ENCODE data around the gene ITM2B. TPM values are rescaled to one million over a fixed set of nuclear protein-coding genes. Genes with fewer than 3 reads are reported as not detected.

ITM2B gene
- total and polyA plus RNA-seq, 2 experiments from 2014 or later, result 139 to 318 TPM

- Histone ChIP-seq H3F3A (replicated peaks; ENCODE audit: low read depth) (no peaks in the 10 kb centered on the region), H3K27ac (ENCODE audit: low read depth) (no peak overlapping the region), H3K4me1 (ENCODE audit: insufficient read depth) (peaks cover 6% of the 10 kb centered on the region; the same call in 1 of the 2 replicates), H3K4me2 (no peak overlapping the region), H3K36me3 (ENCODE audit: insufficient read depth) (no peaks in the 10 kb centered on the region), H3K27me3 (ENCODE audit: insufficient read depth) (no peaks in the 10 kb centered on the region), H3K4me3 (no peak overlapping the region), H2AFZ (no peak overlapping the region), H3K9me2 (ENCODE audit: insufficient read depth) (no peaks in the 10 kb centered on the region), H3K79me2 (replicated peaks; ENCODE audit: insufficient read depth) (no peaks in the 10 kb centered on the region), H4K20me1 (replicated peaks; ENCODE audit: insufficient read depth) (no peaks in the 10 kb centered on the region)
- peaks cover 26% of the 10 kb centered on the region; the same call in 2 of the 3 replicates for H3K4me1 Mint-ChIP-seq
- no peaks in the 10 kb centered on the region for H3K9me3 Mint-ChIP-seq
- peaks cover 4% of the 10 kb centered on the region for H3K27me3 Mint-ChIP-seq (ENCODE audit: insufficient read depth, low read depth, poor library complexity)
- TF ChIP-seq NANOG (IDR thresholded peaks at IDR 0.05; ENCODE audit: borderline replicate concordance), result no peak
- no peak for TF ChIP-seq ZNF114 (CRISPR knock-in tag; IDR thresholded peaks at IDR 0.05)
- TF ChIP-seq CTCF (conservative IDR thresholded peaks at IDR 0.05; ENCODE audit: low read depth in 2 of 2), result no peak
- TF ChIP-seq POLR2AphosphoS5 (IDR thresholded peaks at IDR 0.05; ENCODE audit: low read depth), result no peak
- TF ChIP-seq REST (IDR thresholded peaks at IDR 0.05; ENCODE audit: unreplicated experiment), result no peak
- TF ChIP-seq STAT1 (IDR thresholded peaks at IDR 0.05; ENCODE audit: unreplicated experiment), result no peak
- TF ChIP-seq EZH2phosphoT487 (IDR thresholded peaks at IDR 0.05; ENCODE audit: unreplicated experiment), result no peak
- no peak for TF ChIP-seq JUNB (IDR thresholded peaks at IDR 0.05; ENCODE audit: unreplicated experiment)
- no peak for TF ChIP-seq ZNF331 (CRISPR knock-in tag; IDR thresholded peaks at IDR 0.05; ENCODE audit: low read depth)
- no peak for TF ChIP-seq ETS1 (IDR thresholded peaks at IDR 0.05)
- TF ChIP-seq EZH2 (IDR thresholded peaks at IDR 0.05; ENCODE audit: low read depth, unreplicated experiment), result no peak
- no peak for TF ChIP-seq CREB1 (CRISPR knock-in tag; IDR thresholded peaks at IDR 0.05; ENCODE audit: low read depth)
- TF ChIP-seq ZNF462 (CRISPR knock-in tag; IDR thresholded peaks at IDR 0.05), result no peak
- DNase-seq (ENCODE audit: low spot score) (no peak), ATAC-seq (no peak)
- no peak overlapping the region for H3K4me3 Mint-ChIP-seq
- peak overlapping the region; percentile 92 for H3K27ac Mint-ChIP-seq
- H3K36me3 Mint-ChIP-seq (ENCODE audit: low read depth), result peaks cover 6% of the 10 kb centered on the region
These were observed 35.0 kb downstream of the ITM2B start for GRCh38 chr13:48268019-48268418.

Data from GM23338 (cell line).